ENCODE results near the gene NRBF2.

NRBF2 gene

GRCh38 chr10:63168821-63169462, 35.8 kb downstream of the NRBF2 start:
- TF ChIP-seq CTCF (IDR thresholded peaks at IDR 0.05) (no peak), ZFX (IDR thresholded peaks at IDR 0.05; ENCODE audit: borderline replicate concordance) (no peak)
- H3K27ac ChIP-seq, result no peak overlapping the region

DNA sequence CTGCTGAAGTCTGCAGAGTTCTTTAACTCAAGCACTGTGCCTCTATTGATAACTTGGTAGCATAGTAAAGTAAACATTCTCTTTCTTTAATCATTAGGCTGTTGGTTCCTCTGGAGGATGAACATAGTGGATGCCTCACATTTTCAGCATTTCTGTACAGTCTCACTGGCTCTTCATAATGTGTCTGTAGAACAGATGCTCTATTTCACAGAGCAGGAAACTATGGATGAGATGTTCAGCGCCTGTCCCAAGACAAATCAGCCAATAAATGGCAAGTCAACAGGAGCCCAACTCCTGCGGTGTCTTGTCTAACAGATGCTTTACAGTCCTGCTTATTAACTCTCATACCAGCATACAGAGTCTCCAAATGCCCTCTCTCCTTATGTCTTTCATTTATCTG, 36.5 kb downstream of the NRBF2 start:
- H3K27ac ChIP-seq, result no peak overlapping the region
- TF ChIP-seq CTCF (IDR thresholded peaks at IDR 0.05), result no peak
- TF ChIP-seq ZFX (IDR thresholded peaks at IDR 0.05; ENCODE audit: borderline replicate concordance), result no peak

DNA sequence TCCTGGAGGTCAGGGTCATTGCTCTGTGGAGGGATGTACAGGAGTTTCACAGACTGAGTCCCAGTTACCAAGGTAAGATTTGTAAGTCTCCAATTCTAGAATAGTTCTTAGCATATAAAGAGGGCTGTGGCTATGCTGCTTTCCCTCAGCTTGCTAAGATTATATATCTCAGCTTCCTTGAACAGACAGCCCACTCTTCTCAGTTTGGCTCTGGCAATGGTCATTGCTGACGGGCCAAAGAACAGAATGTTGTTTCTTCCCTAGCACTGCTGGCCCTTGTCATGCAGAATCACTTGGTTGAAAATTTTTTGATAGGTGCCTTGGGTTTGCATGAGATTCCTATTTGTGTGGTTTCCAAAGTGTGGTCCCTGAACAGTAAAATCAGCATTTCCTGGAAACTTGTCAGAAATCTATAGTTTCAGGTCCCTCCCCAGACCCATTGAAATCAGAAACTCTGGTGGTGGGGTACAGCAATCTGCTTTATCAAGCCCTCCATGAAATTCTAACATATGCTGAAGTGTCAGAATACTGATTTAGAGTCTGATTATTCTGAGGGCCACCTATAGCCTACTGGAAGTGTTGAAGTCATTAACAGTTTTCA, 38.2 kb downstream of the NRBF2 start:
- TF ChIP-seq ZFX (IDR thresholded peaks at IDR 0.05; ENCODE audit: borderline replicate concordance) (no peak), CTCF (IDR thresholded peaks at IDR 0.05) (no peak)
- no peak overlapping the region for H3K27ac ChIP-seq

DNA sequence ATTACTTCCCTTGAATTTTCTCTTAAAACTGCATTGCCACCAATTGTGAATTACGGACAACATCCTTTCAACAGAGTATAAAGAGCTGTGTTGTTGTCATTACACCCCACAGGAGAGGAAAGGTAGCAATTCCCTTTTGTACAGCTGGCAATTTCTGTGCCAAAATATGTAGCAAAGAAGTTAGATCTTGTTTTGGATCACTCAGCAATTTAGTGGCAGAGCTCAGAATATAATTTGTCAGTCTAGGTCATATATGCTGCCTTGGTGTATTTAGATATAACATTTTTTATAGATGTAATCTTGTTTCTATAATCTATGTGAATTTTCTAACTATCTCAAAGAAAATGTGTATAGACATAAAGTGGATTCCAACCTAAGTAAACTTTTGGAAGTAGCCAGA, 38.8 kb downstream of the NRBF2 start:
- no peak overlapping the region for H3K27ac ChIP-seq
- TF ChIP-seq CTCF (IDR thresholded peaks at IDR 0.05), result no peak
- no peak for TF ChIP-seq ZFX (IDR thresholded peaks at IDR 0.05; ENCODE audit: borderline replicate concordance)

DNA sequence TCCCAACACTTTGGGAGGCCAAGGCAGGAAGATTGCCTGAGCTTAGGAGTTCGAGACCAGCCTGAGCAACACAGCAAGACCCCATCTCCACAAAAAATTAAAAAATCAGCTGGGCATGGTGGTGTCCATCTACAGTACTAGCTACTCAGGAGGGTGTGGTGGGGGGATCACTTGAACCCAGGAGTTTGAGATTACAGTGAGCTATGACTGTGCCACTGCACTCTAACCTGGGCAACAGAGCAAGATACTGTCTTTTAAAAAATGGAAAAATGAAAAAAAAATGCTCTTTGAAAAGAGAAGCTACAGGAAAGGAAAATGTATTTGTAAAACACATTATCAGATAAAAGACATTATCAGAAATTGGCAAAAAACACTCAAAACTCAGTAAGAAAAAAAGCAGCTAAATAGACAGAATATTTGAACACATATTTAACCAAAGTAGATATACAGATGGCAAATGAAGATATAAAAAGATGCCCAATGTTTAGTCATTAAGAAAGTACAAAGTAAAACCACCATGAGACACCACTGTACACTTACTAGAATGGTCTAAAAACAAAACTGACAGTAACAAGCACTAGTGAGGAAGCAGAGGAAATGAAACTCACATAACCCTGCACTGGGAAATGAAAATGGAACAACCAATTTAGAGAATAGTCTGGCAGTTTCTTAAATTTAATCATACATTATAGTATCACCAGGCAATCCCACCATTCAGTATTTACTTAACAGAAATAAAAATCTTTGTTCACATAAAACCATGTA, 40.5 kb downstream of the NRBF2 start:
- no peak for TF ChIP-seq ZFX (IDR thresholded peaks at IDR 0.05; ENCODE audit: borderline replicate concordance)
- TF ChIP-seq CTCF (IDR thresholded peaks at IDR 0.05), result no peak
- no peak overlapping the region for H3K27ac ChIP-seq

GRCh38 chr10:63175534-63175933, 42.4 kb downstream of the NRBF2 start:
- no peak overlapping the region for H3K27ac ChIP-seq
- TF ChIP-seq ZFX (IDR thresholded peaks at IDR 0.05; ENCODE audit: borderline replicate concordance) (no peak), CTCF (IDR thresholded peaks at IDR 0.05) (no peak)

DNA sequence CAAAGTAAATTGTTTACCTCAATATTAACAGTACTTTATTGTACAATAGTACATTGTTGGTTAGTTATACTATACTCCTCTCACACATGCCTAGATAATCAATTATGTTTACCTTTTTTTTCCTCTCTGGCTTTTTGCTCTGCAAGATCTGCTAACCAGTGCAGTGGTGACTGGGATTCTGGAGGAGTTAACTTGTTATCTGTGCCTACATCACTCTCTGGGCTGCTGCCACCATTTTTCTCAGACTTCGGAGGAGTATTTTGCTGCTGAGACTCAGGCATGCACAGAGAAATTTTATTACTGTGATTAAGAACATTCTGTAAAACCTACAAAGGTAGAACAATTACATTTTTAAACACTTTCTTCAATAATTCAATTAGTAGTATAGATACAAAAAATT, 59.7 kb downstream of the NRBF2 start:
- H3K27ac ChIP-seq, result no peak overlapping the region
- TF ChIP-seq ZFX (IDR thresholded peaks at IDR 0.05; ENCODE audit: borderline replicate concordance) (no peak), CTCF (IDR thresholded peaks at IDR 0.05) (no peak)

Data from 22Rv1 (cell line).